Body of pancreas (tissue), 4 donors: ENCODE measurements around the gene PDGFA.

ENCODE experiments used
- POLR2A ChIP-seq, 3 donors: fragments of 450-650 bp; IDR thresholded peaks; one replicate each; pipeline ENCODE4 v1.6.1; 2016; ENCODE audit warnings: antibody characterized with exemption in 3 of 3, mild to moderate bottlenecking in 2 of 3
- TF ChIP-seq, protein P1 (sequence below), 7 experiments: fragments of 450-650 bp in 4 of 7; fragments of 200-600 bp in 3 of 7; sonication (generic) in 3 of 7; IDR thresholded peaks; one replicate each; pipeline ENCODE4 v1.5.1; 2016 to 2019; ENCODE audit warnings: antibody characterized with exemption in 7 of 7

DNA sequence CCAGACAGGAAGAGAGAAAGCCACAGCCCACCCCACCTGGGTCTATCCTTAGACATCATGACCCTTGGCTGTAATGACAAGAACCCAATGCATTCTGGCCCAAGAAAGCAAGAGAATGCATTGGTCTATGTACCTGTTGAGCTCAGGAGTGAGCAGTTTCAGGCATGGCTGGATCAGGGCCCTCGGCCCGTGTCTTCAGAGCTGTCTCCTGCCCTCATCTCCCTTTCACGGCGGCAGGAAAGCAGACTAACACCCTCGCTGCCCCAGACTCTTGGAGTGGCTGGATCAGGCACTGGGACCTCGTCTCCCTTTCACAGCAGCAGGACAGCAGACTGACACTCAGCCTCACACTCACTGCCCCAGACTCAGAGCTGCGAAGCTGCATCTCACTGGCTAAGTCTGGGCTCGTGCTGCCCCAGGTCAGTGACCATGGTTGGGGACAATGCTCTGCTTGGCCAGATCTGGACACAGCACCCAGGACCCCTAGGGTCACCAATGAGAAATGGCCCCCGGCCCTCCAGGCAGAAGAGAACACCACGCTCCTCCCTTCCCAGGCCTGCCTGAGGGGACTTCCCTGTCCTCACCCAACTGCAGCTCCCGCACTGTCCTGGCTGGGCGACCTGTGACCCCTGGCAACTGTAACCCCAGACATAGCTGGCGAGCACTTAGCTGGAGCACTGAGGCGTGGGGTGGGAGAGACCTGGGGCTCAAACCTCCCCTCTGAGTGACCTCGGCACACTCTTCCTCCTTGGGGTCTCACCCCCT, 12.9 kb upstream of the PDGFA start:
- TF ChIP-seq, protein P1, sequence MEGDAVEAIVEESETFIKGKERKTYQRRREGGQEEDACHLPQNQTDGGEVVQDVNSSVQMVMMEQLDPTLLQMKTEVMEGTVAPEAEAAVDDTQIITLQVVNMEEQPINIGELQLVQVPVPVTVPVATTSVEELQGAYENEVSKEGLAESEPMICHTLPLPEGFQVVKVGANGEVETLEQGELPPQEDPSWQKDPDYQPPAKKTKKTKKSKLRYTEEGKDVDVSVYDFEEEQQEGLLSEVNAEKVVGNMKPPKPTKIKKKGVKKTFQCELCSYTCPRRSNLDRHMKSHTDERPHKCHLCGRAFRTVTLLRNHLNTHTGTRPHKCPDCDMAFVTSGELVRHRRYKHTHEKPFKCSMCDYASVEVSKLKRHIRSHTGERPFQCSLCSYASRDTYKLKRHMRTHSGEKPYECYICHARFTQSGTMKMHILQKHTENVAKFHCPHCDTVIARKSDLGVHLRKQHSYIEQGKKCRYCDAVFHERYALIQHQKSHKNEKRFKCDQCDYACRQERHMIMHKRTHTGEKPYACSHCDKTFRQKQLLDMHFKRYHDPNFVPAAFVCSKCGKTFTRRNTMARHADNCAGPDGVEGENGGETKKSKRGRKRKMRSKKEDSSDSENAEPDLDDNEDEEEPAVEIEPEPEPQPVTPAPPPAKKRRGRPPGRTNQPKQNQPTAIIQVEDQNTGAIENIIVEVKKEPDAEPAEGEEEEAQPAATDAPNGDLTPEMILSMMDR (IDR thresholded peaks at IDR 0.05): no peak
- TF ChIP-seq POLR2A (IDR thresholded peaks at IDR 0.05): no peak
